GM10266 (cell line): ENCODE measurements around the gene GRIK2.

Experiments used
- DNase-seq: peaks from one replicate; pipeline ENCODE4 v3.0.0; 2012; ENCODE audit errors: extremely low spot score
- CTCF ChIP-seq: IDR thresholded peaks from 2 replicates; pipeline ENCODE4 v1.5.1; 2012; ENCODE audit warnings: mild to moderate bottlenecking, low read depth; ENCODE audit not compliant: control insufficient read depth, insufficient read depth; ENCODE audit errors: missing control alignments

The GRIK2 gene

GRCh38 chr6:101784094-101784493 is 390.6 kb downstream of the GRIK2 start:
- no peak for DNase-seq
- no peak for TF ChIP-seq CTCF

- no peak for TF ChIP-seq CTCF
- no peak for DNase-seq
Measured at GRCh38 chr6:101799531-101799930, 406.0 kb downstream of the GRIK2 start.

GRCh38 chr6:101800598-101800997 is 407.1 kb downstream of the GRIK2 start:
- DNase-seq, result no peak
- TF ChIP-seq CTCF, result no peak

- DNase-seq, result no peak
- TF ChIP-seq CTCF, result no peak
Measured at GRCh38 chr6:101803136-101803535, 409.6 kb downstream of the GRIK2 start.

- no peak for TF ChIP-seq CTCF
- no peak for DNase-seq
Measured at GRCh38 chr6:101806241-101806640, 412.7 kb downstream of the GRIK2 start.

- no peak for DNase-seq
- no peak for TF ChIP-seq CTCF
Measured at GRCh38 chr6:101811108-101811507, 417.6 kb downstream of the GRIK2 start.

- no peak for DNase-seq
- TF ChIP-seq CTCF, result no peak
Measured at GRCh38 chr6:101816716-101817115, 423.2 kb downstream of the GRIK2 start.

- DNase-seq, result no peak
- no peak for TF ChIP-seq CTCF
Measured at GRCh38 chr6:101818051-101818450, 424.5 kb downstream of the GRIK2 start.
